Ammon's horn (tissue), 1 donor: ENCODE measurements around the gene CTLA4.
A peak's percentile ranks its signal among the peaks of the same experiment; 100 is the strongest.

ENCODE experiments used
- DNase-seq: peaks from one replicate; pipeline ENCODE4 v3.0.0-alpha.2; 2016; ENCODE audit warnings: low spot score

Gene CTLA4

DNA sequence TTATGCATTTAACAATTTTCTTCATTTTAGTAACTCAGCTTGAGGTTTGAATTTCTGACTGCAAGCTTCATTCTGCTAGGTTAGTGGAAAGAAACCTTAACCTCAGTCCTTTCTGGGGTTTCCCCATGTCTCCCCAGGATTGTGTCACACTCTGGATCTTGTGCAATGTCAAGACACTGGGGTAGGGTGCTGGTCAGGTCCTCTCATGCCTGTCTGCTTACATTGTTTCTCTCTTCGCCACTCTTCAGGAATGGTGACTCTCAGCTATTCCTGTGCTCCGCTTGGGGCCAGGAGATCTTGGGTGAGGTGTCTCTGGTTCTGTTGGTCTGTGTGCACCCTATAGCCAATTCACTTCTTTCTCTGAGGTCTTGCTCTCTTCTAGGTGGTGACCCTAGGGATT, 23.9 kb downstream of the CTLA4 start:
- DNase-seq: peak; percentile 39

DNA sequence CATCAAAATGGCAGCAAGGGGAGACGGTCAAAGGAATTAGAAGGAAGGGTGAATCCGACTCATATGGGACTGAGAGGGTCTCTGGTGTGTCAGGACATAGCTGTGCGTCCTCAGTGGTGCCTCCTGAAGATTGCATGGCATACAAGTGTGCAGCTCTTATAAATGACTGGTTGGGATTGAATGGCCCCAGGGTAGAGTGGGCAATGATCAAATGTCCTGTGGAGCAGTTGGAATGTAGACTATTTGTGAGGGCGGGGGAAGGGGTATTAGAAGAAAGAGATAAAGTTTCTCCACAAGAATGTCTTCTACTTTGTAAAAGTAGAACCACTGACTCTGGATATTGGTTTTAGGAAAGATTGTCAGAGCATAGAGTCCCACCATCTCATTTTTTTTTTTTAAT, 24.6 kb downstream of the CTLA4 start:
- no peak for DNase-seq

DNA sequence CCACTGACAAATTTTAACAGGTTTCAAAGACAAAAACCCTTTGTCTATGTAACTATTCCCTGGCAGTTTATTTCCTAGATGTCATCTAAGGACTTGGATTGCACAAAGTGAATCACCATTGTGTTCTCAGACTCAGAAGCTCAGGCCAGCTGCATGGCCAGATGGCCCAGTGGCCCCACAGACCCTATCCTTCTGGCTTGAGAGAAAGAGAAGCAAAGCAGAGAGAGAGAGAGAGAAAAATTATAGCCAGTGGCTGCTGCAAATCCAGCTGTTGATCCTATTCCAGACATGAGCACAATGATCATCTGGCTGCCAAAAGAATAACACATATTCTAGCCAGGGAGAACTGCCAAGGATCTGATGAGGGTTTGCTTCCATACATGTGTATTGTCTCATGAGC, 25.8 kb downstream of the CTLA4 start:
- DNase-seq: peak; percentile 88

DNA sequence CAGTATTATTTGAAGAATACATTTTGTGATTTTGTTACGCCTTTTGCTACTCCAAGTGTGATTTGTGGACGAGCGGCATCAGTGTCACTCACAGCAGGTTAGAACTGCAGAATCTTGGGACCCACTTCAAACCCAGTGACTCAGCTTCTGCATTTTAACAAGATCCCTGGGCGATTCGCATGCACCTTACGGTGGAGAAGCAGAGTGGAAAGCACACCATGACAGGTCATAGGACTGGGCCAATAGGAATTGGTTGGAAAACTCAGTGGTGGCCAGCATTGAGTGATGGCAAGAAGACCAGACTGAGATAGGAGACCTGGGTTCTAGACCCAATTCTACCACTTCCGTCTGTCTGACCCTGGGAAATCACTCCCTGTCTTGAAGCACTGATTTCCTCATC, 26.3 kb downstream of the CTLA4 start:
- no peak for DNase-seq

DNA sequence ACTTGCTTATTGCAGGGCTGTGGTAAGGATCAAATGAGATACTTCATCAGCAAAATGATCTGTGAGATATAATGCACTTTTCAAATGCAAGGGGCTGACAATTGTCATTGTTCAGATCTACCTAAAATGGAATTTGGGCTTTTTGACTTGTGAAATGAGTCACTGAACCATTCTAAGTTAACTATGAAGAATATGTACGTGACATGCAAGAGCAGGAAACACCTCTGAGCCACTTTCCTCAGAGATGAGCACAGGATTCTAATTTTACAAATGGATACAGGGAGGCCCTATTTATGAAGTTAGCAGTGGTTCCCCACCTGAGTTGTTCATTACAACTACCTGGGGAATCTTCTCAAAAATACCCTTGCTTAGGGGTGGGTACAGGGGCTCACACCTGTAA, 26.7 kb downstream of the CTLA4 start:
- DNase-seq: no peak

DNA sequence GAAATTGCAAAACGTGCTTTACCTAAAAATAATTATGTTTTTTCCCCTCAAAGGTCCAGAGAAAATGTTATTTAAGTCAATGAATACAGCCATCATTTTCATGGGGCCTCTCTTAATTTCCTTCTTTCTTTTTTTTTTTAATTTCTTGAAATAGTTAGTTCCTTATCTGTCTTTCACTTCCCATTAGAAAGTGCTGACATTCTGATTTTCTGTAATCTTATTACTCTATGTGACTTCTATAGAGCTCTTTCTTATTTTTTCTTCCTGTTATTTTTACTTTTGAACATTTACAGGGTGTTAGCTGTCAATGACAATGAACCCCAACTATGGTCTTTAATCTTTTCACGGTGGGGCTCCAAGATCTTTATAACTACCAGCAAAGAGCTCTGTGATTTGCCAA, 30.0 kb downstream of the CTLA4 start:
- DNase-seq: no peak

DNA sequence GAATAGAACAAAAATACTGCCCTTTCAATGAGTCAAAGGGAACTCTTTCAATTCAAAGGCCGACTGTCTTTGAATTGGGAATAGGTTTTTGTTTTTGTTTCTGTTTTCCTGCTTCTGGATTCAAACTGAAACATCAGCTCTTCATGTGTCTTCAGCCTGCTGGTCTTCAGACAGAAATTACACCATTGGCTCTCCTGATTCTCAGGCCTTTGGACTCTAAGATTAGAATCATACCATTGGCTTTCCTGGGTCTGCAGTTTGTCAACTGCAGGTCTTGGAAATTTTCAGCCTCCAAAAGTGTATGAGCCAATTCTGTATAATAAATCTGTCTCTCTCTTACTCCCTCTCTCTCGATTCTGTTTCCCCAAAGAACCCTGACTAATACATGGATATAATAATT, 31.1 kb downstream of the CTLA4 start:
- DNase-seq: no peak

DNA sequence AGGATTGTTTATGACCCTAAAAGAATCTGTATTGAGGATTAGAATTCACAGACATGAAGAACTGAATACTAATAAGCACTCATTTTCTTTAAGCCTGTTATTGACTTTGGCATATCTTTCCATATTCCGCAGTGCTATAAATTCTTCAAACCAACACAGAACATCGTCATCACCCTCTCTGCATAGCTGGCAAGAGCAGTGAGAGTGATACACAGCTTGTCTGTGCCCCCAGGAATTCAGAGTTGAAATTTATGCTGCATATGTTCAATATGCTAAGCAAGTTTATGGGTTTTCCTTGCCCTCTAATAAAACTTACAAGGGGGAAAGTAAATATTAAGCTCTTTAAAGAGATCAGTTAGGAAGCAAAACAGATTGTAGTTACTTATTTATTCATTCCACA, 32.7 kb downstream of the CTLA4 start:
- no peak for DNase-seq

DNA sequence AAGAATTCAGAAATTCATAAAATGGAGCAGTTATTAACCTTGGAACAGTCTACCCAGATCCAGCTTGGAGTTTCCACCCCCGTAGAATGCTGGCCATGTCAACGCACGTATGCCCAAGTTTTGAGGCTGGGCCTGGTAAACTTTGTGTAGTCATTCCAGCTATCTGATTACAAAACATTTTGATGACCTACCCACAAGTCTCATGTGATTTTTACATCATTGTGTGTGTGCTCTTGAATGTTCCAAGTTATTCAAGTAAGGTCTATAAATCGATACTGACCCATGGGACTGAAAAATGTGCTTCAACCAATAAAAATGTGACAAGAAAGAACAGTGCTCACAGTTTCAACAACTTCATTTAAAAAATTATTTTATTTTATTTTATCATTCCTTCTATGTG, 36.5 kb downstream of the CTLA4 start:
- DNase-seq: no peak

DNA sequence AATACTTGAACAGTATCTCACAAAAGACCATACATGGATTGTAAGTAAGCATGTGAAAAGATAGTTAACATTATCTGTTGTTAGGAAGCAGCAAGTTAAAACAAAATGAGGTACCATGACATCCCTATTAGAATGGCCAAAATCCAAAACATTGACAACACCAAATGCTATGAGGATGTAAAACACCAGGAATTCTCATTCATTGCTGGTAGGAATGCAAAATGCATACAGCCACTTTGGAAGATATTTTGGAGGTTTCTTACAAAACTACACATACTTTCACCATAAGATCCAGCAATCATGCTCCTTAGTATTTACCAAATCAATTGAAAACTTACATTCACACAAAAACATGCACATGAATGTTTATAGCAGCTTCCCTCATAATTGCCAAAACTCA, 38.1 kb downstream of the CTLA4 start:
- no peak for DNase-seq

DNA sequence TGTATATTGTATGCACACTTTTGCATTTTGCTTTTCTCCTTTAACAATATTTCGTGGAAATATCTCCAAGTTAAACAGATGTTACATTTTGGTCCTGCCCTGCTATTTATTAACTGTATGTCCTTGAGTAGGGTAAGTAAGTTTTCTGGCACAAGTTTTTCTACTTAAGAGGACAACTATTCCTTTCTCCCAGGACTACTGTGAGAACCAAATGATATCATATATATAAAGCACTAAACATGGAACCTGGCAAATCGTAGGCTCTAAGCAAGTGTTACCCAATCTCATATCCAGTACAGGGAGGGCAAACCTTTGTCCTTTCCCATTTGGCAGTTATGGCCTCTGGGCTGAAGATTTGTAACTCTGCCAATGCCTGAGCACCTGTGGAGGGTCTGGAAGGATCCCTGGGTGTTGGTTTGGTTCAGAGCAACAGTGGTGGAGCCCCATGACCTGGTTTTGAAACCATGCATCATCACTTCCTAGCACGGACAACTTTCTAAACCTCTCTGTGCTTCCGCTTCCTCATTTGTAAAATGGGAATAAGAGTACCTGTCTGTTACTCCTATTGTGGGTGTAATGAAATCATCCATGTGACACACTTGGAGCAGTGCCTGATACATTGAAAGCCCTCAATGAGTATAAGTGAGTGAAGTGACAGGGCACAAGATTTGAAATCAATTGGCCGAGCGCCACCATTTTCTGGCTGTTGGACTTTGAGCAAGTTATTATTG, 40.7 kb downstream of the CTLA4 start:
- DNase-seq: no peak

DNA sequence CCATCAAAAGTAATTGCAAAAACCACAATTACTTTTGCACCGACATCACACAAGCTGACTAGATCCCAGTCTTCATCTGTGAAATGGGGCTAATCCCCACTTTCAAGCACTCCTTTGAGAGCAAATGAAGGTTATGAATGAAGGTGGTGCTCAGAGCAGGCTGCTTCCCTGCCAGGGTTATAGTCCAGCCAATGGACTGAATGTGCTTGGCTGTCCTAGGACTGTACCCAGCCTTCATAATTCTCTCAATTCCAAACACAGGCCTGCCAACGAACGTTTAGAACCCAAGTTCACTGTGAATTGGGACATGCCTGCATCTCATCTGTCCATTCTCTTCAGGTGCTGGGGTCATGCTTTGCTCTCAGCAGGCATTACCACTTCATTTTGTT, 41.2 kb downstream of the CTLA4 start:
- DNase-seq: no peak

DNA sequence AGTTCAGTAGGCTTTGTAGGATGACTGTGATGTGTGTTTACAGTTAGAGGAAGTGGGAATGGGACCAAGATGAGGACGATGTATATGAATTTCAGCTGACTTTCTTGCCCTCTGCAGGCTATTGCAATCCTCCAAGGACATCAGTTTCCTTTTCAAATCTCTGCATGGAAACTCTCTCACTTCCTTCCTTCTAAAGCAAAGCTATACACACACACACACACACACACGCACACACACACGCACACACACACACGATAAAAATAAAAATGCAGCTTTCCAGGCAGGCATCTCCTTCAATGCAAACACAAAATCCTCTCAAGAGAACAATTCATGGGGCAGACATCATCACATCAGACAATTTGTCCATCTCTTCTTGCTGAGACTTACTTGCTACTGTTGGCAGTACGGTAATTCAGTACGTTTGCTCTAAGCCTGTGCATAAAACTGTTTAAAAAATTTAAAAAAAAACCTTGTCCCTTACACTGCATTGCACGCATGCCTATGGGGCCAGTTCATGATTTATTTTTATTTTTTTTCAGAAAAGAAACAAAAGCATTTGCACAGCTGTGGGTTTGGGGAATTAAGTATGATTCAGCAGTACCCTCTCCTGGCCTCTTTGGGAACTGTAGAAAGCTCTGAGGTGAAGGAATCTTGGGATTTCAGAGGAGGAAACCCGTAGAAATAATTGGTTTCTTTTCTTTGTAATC, 41.8 kb downstream of the CTLA4 start:
- peak; percentile 67 for DNase-seq

DNA sequence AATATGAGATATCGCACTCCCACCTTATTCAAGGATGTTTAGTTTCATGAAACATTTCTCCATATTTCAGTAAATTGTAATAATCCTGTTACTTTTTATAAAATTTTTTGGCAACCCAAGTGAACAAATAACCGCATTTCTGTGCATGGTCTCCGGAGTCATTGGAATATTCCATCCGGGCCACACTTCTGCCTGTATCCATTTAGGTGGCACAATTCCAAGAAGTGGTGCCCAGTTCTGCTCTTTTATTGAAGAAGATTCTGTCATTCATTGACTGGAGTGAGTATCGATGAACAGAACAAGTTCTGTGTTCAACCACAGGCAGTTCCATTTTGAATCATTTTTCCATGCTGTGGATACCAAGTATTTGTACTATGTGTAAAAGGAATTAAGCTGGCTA, 42.4 kb downstream of the CTLA4 start:
- no peak for DNase-seq

DNA sequence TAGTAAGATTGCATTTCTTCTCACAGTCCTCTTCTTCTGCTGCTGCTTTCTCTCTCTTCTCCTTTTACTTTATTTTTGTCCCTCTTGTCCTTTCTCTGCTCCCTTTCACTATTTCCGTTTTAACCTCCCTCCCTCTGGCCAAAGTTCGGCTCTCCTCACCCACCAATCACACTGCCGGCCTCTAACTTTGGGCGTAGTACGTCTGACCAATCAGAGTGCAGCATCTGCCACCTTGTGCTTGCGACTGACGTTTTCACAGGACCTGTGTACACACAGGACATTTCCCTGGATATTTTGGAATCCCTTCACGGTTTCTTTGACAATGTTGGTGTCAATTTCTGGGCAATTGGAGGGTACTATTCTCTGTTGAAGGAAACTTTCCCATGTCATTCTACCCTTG, 46.4 kb downstream of the CTLA4 start:
- DNase-seq: no peak

DNA sequence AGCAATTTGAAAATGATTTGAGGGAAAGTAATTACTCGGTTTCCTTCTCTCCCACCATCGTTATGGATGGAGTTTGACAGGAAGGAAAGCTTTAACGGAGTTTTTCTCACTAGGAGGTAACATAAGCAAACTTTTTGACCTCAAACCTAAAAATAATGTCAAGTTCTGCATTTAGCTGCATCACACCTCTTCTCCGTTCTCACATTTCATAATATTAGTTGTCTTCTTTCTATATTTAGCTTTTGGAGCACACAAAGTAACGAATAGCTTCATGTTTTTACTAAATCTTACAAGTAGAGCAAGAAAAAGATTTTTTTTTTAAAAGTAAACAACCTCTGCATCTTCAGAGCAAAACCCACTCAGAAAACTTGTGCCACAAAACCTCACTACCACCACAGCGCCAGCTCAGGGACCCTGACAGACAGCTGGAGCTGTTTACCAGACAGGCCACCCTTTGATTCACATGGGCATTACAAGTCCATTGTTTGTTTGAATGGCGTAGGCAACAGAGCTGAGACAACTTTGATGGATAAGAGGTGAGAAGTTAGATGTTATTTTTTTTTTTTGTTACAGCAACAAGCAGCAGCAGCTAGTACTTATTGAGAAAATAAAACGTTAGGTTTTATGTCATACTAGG, 47.1 kb downstream of the CTLA4 start:
- no peak for DNase-seq

DNA sequence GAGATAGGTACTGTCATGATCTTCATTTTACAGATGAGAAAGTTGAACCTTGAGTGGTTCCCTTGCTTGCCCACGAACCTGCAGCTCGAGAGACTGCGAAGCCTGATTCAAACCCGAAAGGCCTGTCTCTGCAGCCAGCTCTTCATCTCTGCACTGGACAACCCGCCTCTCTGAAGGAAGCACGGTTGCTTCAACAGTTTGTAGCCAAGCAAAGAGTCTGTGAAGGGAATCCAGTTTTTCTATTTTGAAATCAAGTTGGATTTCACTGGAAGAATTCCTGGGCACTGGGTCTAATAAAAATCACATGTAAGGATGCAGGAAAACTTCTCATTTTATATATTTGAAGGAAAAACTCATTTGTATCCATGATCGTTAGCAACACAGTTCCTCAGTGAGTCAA, 47.7 kb downstream of the CTLA4 start:
- DNase-seq: no peak

DNA sequence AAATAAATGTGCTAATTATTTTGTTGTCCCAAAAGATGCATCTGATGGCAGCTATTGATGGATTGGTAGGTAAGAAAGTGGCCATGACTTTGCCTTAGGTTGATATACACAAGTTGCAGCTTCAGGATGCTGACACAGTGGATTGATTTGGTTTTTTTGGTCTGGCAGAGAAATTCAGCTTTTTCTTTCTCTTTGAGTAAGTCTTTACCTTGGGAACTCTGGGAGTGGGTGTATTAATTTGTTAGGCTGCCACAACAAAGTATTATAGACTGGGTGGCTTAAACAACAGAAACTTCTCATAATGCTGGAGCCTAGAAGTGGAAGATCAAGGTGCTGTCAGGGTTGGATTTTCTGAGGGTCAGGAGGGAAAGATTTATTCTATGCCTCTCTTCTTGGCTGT, 49.2 kb downstream of the CTLA4 start:
- DNase-seq: no peak

DNA sequence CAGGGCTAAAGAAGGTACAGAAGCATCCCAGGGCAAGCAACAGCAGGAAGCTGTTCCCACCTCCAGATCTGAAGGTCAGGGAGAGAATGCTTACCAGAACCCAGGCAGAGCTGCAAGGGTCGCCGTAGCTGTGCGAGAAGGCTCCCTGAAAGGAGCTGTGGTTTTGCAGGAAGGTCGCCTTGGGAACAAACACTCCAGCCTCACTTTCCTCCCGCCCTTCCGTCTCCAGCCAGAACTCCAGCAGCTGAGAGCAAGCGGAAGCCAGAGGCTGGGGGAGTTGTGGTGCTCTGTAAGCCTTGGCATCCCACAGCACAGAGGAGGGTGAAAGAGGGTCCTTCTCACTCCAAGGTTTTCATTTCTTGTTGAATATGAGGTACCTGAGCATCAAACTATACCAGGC, 50.7 kb downstream of the CTLA4 start:
- DNase-seq: no peak

DNA sequence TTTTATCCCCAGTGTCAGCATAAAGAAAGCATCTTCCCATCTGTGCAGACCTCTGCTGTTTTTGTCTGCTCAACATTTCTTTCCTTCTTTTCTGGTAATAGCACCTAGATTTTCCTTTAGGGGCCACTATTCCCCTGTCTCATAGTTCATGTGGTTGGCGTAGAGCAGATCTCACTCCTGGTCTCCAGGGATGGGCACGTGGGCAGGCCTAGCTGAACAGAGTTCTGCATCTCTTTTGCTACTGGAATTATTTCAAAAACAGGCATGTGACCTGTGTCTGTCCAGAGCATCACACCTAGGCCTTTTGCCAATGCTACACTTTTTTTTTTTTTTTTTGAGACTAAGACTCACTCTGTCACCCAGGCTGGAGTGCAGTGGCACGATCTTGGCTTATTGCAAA, 51.3 kb downstream of the CTLA4 start:
- no peak for DNase-seq
